Caco-2 (cell line): Measurements from ENCODE around the gene FASTK. TPM values are rescaled to one million over a fixed set of nuclear protein-coding genes. Genes with fewer than 3 reads are reported as not detected.

Source experiments
- BruUV-seq: library from RNA; stranded (reverse); fragments of 400-500 nt; replicated peaks from 2 replicates; lab custom pipeline; 2021; lab: Mats Ljungman, UMichigan
- CTCF ChIA-PET: fragments of 300-600 bp; sonication (Branson Sonifier 250); formaldehyde crosslinking; loops from one replicate; lab custom pipeline; 2022; ENCODE audit warnings: antibody characterized with exemption; lab: Charles Lee
- POLR2A ChIA-PET: fragments of 300-600 bp; sonication (Branson Sonifier 250); formaldehyde crosslinking; loops from one replicate; lab custom pipeline; 2022; ENCODE audit warnings: antibody characterized with exemption; lab: Charles Lee
- DNase-seq, 2 experiments: peaks; one replicate each; pipeline versions ENCODE4 v3.0.0 to v3.0.0-alpha.2; 2020 to 2022
- H3K27me3 ChIP-seq: replicated peaks from 2 replicates; pipeline ENCODE4 v1.6.0; 2011; ENCODE audit warnings: low read length; ENCODE audit not compliant: control insufficient read depth, insufficient read depth
- H3K36me3 ChIP-seq: 2 replicates; pipeline ENCODE4 v1.5.1; 2011; ENCODE audit warnings: low read length; ENCODE audit not compliant: control insufficient read depth, insufficient read depth
- H3K4me1 ChIP-seq: fragments of 250-450 bp; sonication (Bioruptor Pico); 2 replicates; pipeline ENCODE4 v1.5.1; 2020; ENCODE audit warnings: mild to moderate bottlenecking
- H3K4me3 ChIP-seq: 2 replicates; pipeline ENCODE4 v1.5.1; 2011; ENCODE audit warnings: low read depth, mild to moderate bottlenecking, control low read depth, low read length
- H3K9me3 ChIP-seq: fragments of 250-450 bp; sonication (Bioruptor Pico); 2 replicates; pipeline ENCODE4 v1.5.1; 2020; ENCODE audit warnings: mild to moderate bottlenecking, moderate library complexity
- H3K27ac Mint-ChIP-seq: one replicate; pipeline ENCODE4 v1.8.0; 2022; ENCODE audit warnings: mixed read lengths; ENCODE audit not compliant: unreplicated experiment
- H3K27me3 Mint-ChIP-seq: one replicate; pipeline ENCODE4 v1.8.0; 2022; ENCODE audit warnings: mixed read lengths; ENCODE audit not compliant: insufficient read depth, unreplicated experiment
- H3K36me3 Mint-ChIP-seq: one replicate; pipeline ENCODE4 v1.8.0; 2022; ENCODE audit warnings: mild to moderate bottlenecking, mixed read lengths; ENCODE audit not compliant: insufficient read depth, unreplicated experiment
- H3K4me1 Mint-ChIP-seq: one replicate; pipeline ENCODE4 v1.8.0; 2022; ENCODE audit warnings: low read depth, mixed read lengths; ENCODE audit not compliant: unreplicated experiment
- H3K4me3 Mint-ChIP-seq: one replicate; pipeline ENCODE4 v1.8.0; 2022; ENCODE audit warnings: mild to moderate bottlenecking, moderate library complexity, mixed read lengths; ENCODE audit not compliant: unreplicated experiment
- H3K9me3 Mint-ChIP-seq: one replicate; pipeline ENCODE4 v1.8.0; 2022; ENCODE audit warnings: mixed read lengths; ENCODE audit not compliant: unreplicated experiment
- CTCF ChIP-seq, 2 experiments: fragments of 200-600 bp in 1 of 2; IDR thresholded peaks; 1 replicate in 1 of 2; 2 replicates in 1 of 2; pipeline versions ENCODE4 v1.5.1 to v1.8.0; 2011 to 2022; ENCODE audit warnings: antibody characterized with exemption in 1 of 2, control low read depth in 1 of 2, inconsistent platforms in 1 of 2, low read depth in 1 of 2, low read length in 1 of 2, mild to moderate bottlenecking in 1 of 2, moderate library complexity in 1 of 2; ENCODE audit not compliant: insufficient read depth in 1 of 2, severe bottlenecking in 1 of 2, unreplicated experiment in 1 of 2
- intact Hi-C: fragments of 100-400 bp; cut with micrococcal nuclease; formaldehyde crosslinking; loops from one replicate; pipeline ENCODE4 v1.10.0; 2022; ENCODE audit not compliant: unreplicated experiment
- total RNA-seq: library from RNA; stranded (reverse); gene quantifications from 2 replicates; pipeline ENCODE4 v1.2.3, GENCODE V29; 2022

The FASTK gene
- total RNA-seq, 1 experiment from 2014 or later, result 114 TPM

DNA sequence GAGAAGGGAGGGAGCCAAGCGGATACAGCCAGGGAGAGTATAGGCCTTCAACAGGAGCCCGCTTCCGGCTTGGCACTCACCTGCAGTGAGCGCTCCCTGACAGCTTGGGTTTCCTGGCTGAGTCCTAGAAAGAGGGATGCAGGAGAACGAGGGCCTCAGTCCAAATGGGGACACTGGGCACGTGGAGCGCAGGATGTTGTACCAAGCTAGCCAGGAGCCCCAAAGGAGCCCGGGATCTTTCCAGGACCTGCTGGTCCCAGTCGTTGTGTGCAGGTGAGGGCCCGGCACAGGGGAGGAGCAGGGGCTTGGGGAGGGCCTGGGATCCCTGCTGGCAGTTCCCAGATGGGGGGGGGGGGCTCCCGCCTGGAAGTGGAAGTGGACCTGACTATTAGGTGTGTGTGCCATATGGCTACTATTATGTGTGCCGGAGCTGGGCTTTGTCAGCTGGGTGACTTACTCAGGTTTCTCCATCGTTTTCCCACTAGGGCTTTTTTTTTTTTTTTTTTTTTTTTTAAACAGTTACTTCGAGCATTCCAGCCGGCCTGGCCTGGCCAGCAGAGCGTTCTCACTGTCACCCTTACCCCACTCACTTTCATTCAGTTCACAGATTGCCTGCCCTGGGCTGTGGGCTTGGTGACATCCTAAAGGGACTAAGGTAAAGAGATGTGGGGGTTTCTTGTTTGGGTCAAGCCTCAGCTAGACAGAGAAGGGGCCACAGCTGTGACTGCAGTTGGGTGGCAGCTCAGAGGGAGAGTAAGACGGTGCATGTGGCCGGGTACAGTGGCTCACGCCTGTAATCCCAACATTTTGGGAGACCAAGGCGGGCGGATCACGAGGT, 9.5 kb upstream of the FASTK start:
- ChIA-PET POLR2A (no interaction called here), CTCF (no interaction called here)
- H3K27me3 ChIP-seq, result no peaks in the 10 kb centered on the region
- TF ChIP-seq CTCF (IDR thresholded peaks at IDR 0.05; ENCODE audit: insufficient read depth in 1 of 2, low read depth in 1 of 2, low read length in 1 of 2, severe bottlenecking in 1 of 2, unreplicated experiment in 1 of 2), result no peak
- peaks cover 25% of the 10 kb centered on the region for H3K4me1 Mint-ChIP-seq
- no TSS peak for BruUV-seq
- H3K36me3 ChIP-seq, result peaks cover 1% of the 10 kb centered on the region
- H3K4me3 ChIP-seq, result no peak overlapping the region
- H3K27me3 Mint-ChIP-seq, result no peaks in the 10 kb centered on the region
- H3K9me3 ChIP-seq, result no peaks in the 10 kb centered on the region
- H3K27ac Mint-ChIP-seq, result peak overlapping the region; percentile 24
- H3K4me3 Mint-ChIP-seq, result peak overlapping the region; percentile 65
- peaks cover 32% of the 10 kb centered on the region for H3K36me3 Mint-ChIP-seq
- no peaks in the 10 kb centered on the region for H3K9me3 Mint-ChIP-seq
- H3K4me1 ChIP-seq, result peaks cover 17% of the 10 kb centered on the region
- intact Hi-C loops, result no loop called here
- no peak for DNase-seq

DNA sequence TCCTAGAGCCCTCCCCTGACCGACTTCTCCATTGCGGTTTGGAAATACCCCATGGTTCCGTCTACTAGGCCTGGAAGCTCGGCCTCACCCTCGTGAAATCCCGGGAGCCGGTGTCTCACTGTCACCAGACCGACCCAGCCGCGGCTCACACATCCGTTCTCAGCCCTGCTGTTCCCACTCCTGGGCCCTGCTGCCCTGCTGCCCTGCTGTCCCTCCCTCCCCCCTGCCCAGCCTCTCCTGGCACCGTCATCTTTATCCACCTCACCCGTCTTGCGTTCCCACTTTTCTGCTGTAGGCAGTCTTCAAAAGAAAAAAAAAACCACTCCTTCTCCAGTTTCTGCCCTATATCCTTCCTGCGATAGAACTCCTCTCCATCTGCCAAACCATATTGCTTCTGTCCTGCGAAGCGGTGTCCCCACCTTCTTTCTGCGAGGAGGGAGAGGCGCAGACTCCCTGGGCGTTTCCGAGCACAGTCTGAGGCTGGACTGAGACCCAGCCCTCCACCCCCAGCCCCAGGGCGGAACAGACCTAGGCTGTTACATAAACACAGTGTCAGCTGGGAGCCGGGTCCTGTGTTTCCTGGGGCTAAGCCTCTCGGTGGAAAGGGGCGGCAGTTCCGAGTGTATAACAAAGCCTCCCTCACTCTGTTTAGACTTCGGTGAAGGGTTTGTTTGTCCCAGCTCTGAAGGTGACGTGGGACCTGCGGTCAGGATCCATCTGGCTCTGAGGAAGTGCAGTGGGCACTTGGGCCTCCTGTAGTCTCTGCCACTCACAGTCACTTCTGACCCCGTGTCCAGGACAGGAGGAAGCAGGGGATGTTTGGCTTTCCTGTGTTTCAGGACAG, 8.5 kb upstream of the FASTK start:
- intact Hi-C loops, result no loop called here
- ChIA-PET POLR2A (interaction anchor here (1.0 kb wide), 1 partner anchor 25 kb away, joined by 3 read pairs; no protein-coding TSS in a partner anchor), CTCF (interaction anchor here (0.7 to 1.0 kb wide), 2 partner anchors 22 to 122 kb away, joined by 3 read pairs; no protein-coding TSS in a partner anchor)
- DNase-seq, result no peak
- Histone ChIP-seq H3K36me3 (peaks cover 1% of the 10 kb centered on the region), H3K4me1 (peaks cover 17% of the 10 kb centered on the region), H3K27me3 (no peaks in the 10 kb centered on the region), H3K9me3 (no peaks in the 10 kb centered on the region), H3K4me3 (no peak overlapping the region)
- Mint-ChIP-seq H3K27me3 (no peaks in the 10 kb centered on the region), H3K9me3 (no peaks in the 10 kb centered on the region), H3K36me3 (peaks cover 32% of the 10 kb centered on the region), H3K4me1 (peaks cover 28% of the 10 kb centered on the region), H3K27ac (peak overlapping the region; percentile 24), H3K4me3 (peak overlapping the region; percentile 65)
- TF ChIP-seq CTCF (IDR thresholded peaks at IDR 0.05; ENCODE audit: insufficient read depth in 1 of 2, low read depth in 1 of 2, low read length in 1 of 2, severe bottlenecking in 1 of 2, unreplicated experiment in 1 of 2), result no peak
- no TSS peak for BruUV-seq
